Neural cell (in vitro differentiated cells): ENCODE results near the gene TNKS1BP1. TPM values are rescaled to one million over a fixed set of nuclear protein-coding genes. Genes with fewer than 3 reads are reported as not detected.
A peak's percentile ranks its signal among the peaks of the same experiment; 100 is the strongest.
"Not testable (repeated sequence)": the region's sequence is repeated elsewhere in the genome, so short reads cannot be mapped to it uniquely, and the experiment has no call there.

Source experiments
- H2AFZ ChIP-seq: fragments of 200-600, 300-800 bp; sonication (generic), shearing (Covaris generic); 2 replicates; pipeline ENCODE4 v1.6.0; 2014; ENCODE audit warnings: low read depth, mild to moderate bottlenecking, antibody characterized with exemption, low read length, moderate library complexity
- H3F3A ChIP-seq: fragments of 200-600 bp; shearing (Covaris generic); 2 replicates; pipeline ENCODE4 v1.6.1; 2016; ENCODE audit warnings: mild to moderate bottlenecking, moderate library complexity, mixed read lengths, antibody characterized with exemption, low read length; ENCODE audit not compliant: insufficient read depth, poor library complexity, severe bottlenecking
- H3K27ac ChIP-seq: fragments of 200-600, 300-800 bp; sonication (generic), shearing (Covaris generic); 2 replicates; pipeline ENCODE4 v1.5.1; 2014; ENCODE audit warnings: mild to moderate bottlenecking, low read length, moderate library complexity
- H3K27me3 ChIP-seq: fragments of 300-800, 200-600 bp; sonication (generic), shearing (Covaris generic); 2 replicates; pipeline ENCODE4 v1.6.0; 2014; ENCODE audit warnings: mild to moderate bottlenecking, low read depth, low read length, moderate library complexity; ENCODE audit not compliant: insufficient read depth
- H3K36me3 ChIP-seq: fragments of 300-800, 200-600 bp; sonication (generic), shearing (Covaris generic); 2 replicates; pipeline ENCODE4 v1.5.1; 2014; ENCODE audit warnings: mild to moderate bottlenecking, antibody characterized with exemption, low read length, moderate library complexity; ENCODE audit not compliant: insufficient read depth
- H3K4me2 ChIP-seq: fragments of 300-800, 200-600 bp; sonication (generic), shearing (Covaris generic); 2 replicates; pipeline ENCODE4 v1.6.0; 2014; ENCODE audit warnings: mild to moderate bottlenecking, low read length
- H3K4me3 ChIP-seq: fragments of 300-800, 200-600 bp; sonication (generic), shearing (Covaris generic); 2 replicates; pipeline ENCODE4 v1.5.1; 2014; ENCODE audit warnings: mild to moderate bottlenecking, low read length, moderate library complexity
- H3K79me2 ChIP-seq: fragments of 200-600 bp; shearing (Covaris generic); replicated peaks from 2 replicates; pipeline ENCODE4 v1.6.0; 2014; ENCODE audit warnings: mild to moderate bottlenecking, low read length, moderate library complexity; ENCODE audit not compliant: insufficient read depth
- H3K9ac ChIP-seq: fragments of 300-800, 200-600 bp; sonication (generic), shearing (Covaris generic); 2 replicates; pipeline ENCODE4 v1.6.1; 2016; ENCODE audit warnings: mild to moderate bottlenecking, low read length, mixed read lengths
- H3K9me2 ChIP-seq: fragments of 200-600 bp; shearing (Covaris generic); 2 replicates; pipeline ENCODE4 v1.6.1; 2016; ENCODE audit warnings: mild to moderate bottlenecking, low read length, mixed read lengths; ENCODE audit not compliant: insufficient read depth
- H3K9me3 ChIP-seq: fragments of 200-600, 300-800 bp; sonication (generic), shearing (Covaris generic); 2 replicates; pipeline ENCODE4 v1.6.1; 2016; ENCODE audit warnings: mild to moderate bottlenecking, mixed run types, low read length, moderate library complexity, mixed read lengths
- H4K20me1 ChIP-seq: fragments of 200-600 bp; shearing (Covaris generic); 2 replicates; pipeline ENCODE4 v1.6.1; 2016; ENCODE audit warnings: mild to moderate bottlenecking, mixed run types; ENCODE audit not compliant: insufficient read depth
- CTCF ChIP-seq: fragments of 450-650 bp; IDR thresholded peaks from 2 replicates; pipeline ENCODE4 v1.5.1; 2014; ENCODE audit warnings: antibody characterized with exemption, mild to moderate bottlenecking, moderate library complexity; ENCODE audit not compliant: poor library complexity, severe bottlenecking
- EP300 ChIP-seq: fragments of 450-650 bp; conservative IDR thresholded peaks from 2 replicates; pipeline ENCODE4 v1.6.1; 2014; ENCODE audit warnings: antibody characterized with exemption, mild to moderate bottlenecking, moderate library complexity; ENCODE audit not compliant: poor library complexity, severe bottlenecking
- EZH2 ChIP-seq: fragments of 200-600, 300-800 bp; shearing (Covaris generic), sonication (generic); IDR thresholded peaks from 2 replicates; pipeline ENCODE4 v1.6.1; 2014; ENCODE audit warnings: antibody characterized with exemption, low read length, borderline replicate concordance, mild to moderate bottlenecking; ENCODE audit not compliant: insufficient read depth, poor library complexity, severe bottlenecking
- MXI1 ChIP-seq: fragments of 450-650 bp; conservative IDR thresholded peaks from 2 replicates; pipeline ENCODE4 v1.6.1; 2014; ENCODE audit warnings: antibody characterized with exemption, mild to moderate bottlenecking; ENCODE audit not compliant: poor library complexity, severe bottlenecking
- POLR2AphosphoS5 ChIP-seq: IDR thresholded peaks from 2 replicates; pipeline ENCODE4 v1.6.1; 2012
- RAD21 ChIP-seq: fragments of 450-650 bp; conservative IDR thresholded peaks from 2 replicates; pipeline ENCODE4 v1.6.1; 2014; ENCODE audit warnings: antibody characterized with exemption, mild to moderate bottlenecking, moderate library complexity
- SMC3 ChIP-seq: fragments of 450-650 bp; conservative IDR thresholded peaks from 2 replicates; pipeline ENCODE4 v1.6.1; 2014; ENCODE audit warnings: antibody characterized with exemption, mild to moderate bottlenecking, moderate library complexity; ENCODE audit not compliant: poor library complexity
- TAF1 ChIP-seq: IDR thresholded peaks from 2 replicates; pipeline ENCODE4 v1.6.1; 2012; ENCODE audit warnings: low read depth
- polyA plus RNA-seq: library from polyadenylated mRNA; depleted of rRNA; stranded (reverse); fragments of >200 nt; gene quantifications from 2 replicates; pipeline ENCODE4 v1.2.3, GENCODE V29; 2014
- TF ChIP-seq, protein P1 (sequence below): IDR thresholded peaks from 2 replicates; pipeline ENCODE4 v1.6.1; 2012; ENCODE audit warnings: borderline replicate concordance

TNKS1BP1 gene
- polyA plus RNA-seq, 1 donor from 2014 or later, result 8.9 TPM

DNA sequence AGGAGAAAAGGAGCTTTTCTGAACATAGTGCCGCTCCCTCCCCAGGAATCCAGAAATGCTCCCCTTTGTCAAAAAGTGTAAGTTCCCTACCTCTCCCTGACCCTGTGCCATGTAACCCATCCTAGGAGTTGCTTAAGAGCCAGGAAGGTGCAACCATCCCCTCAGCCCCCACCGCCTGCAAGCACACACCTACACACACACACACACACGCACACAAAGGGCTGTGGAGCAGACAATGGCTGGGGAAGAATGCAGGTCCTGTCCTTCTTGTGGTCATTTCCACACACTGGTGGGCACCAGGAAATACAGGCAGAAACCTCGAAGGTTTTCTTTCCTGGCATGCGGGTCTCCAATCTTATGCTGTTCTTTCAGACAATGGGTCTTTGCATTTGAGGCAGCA is 14.6 kb upstream of the TNKS1BP1 start:
- Histone ChIP-seq H3K79me2 (peaks cover 7% of the 10 kb centered on the region), H3K9ac (peak overlapping the region; percentile 16), H3K27ac (no peak overlapping the region), H2AFZ (no peak overlapping the region), H3K36me3 (no peaks in the 10 kb centered on the region), H3K4me2 (no peak overlapping the region), H4K20me1 (no peaks in the 10 kb centered on the region), H3K9me3 (no peaks in the 10 kb centered on the region), H3F3A (peaks cover 4% of the 10 kb centered on the region), H3K4me3 (no peak overlapping the region), H3K9me2 (no peaks in the 10 kb centered on the region), H3K27me3 (no peaks in the 10 kb centered on the region)
- TF ChIP-seq RAD21, result no peak
- no peak for TF ChIP-seq EZH2
- no peak for TF ChIP-seq TAF1
- no peak for TF ChIP-seq SMC3
- TF ChIP-seq, protein P1, sequence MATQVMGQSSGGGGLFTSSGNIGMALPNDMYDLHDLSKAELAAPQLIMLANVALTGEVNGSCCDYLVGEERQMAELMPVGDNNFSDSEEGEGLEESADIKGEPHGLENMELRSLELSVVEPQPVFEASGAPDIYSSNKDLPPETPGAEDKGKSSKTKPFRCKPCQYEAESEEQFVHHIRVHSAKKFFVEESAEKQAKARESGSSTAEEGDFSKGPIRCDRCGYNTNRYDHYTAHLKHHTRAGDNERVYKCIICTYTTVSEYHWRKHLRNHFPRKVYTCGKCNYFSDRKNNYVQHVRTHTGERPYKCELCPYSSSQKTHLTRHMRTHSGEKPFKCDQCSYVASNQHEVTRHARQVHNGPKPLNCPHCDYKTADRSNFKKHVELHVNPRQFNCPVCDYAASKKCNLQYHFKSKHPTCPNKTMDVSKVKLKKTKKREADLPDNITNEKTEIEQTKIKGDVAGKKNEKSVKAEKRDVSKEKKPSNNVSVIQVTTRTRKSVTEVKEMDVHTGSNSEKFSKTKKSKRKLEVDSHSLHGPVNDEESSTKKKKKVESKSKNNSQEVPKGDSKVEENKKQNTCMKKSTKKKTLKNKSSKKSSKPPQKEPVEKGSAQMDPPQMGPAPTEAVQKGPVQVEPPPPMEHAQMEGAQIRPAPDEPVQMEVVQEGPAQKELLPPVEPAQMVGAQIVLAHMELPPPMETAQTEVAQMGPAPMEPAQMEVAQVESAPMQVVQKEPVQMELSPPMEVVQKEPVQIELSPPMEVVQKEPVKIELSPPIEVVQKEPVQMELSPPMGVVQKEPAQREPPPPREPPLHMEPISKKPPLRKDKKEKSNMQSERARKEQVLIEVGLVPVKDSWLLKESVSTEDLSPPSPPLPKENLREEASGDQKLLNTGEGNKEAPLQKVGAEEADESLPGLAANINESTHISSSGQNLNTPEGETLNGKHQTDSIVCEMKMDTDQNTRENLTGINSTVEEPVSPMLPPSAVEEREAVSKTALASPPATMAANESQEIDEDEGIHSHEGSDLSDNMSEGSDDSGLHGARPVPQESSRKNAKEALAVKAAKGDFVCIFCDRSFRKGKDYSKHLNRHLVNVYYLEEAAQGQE, result no peak
- TF ChIP-seq EP300, result no peak
- no peak for TF ChIP-seq MXI1
- no peak for TF ChIP-seq CTCF
- no peak for TF ChIP-seq POLR2AphosphoS5

- H3K4me2 ChIP-seq, result no peak within 1 kb of the TSS
- H3F3A ChIP-seq, result peaks cover 4% of the 10 kb centered on the region
- H4K20me1 ChIP-seq, result no peaks in the 10 kb centered on the region
- no peaks in the 10 kb centered on the region for H3K27me3 ChIP-seq
- H3K36me3 ChIP-seq, result no peaks in the 10 kb centered on the region
- peak within 1 kb of the TSS; percentile 16 for H3K9ac ChIP-seq
- H3K9me3 ChIP-seq, result no peaks in the 10 kb centered on the region
- H2AFZ ChIP-seq, result no peak within 1 kb of the TSS
- H3K9me2 ChIP-seq, result no peaks in the 10 kb centered on the region
- H3K4me3 ChIP-seq, result no peak within 1 kb of the TSS
- TF ChIP-seq CTCF (no peak), POLR2AphosphoS5 (no peak), EZH2 (no peak), SMC3 (no peak), EP300 (no peak), RAD21 (no peak), MXI1 (no peak), TAF1 (no peak)
- TF ChIP-seq, protein P1, result no peak
- H3K27ac ChIP-seq, result no peak within 1 kb of the TSS
- peaks cover 19% of the 10 kb centered on the region for H3K79me2 ChIP-seq
Measured at GRCh38 chr11:57338142-57338541, 13.4 kb upstream of the TNKS1BP1 start, which contains the start of gene P2RX3. Gene P2RX3 (plus strand): TSS chr11:57338352. CDS start chr11:57338551, 199 bp downstream.

GRCh38 chr11:57336856-57337255 is 12.1 kb upstream of the TNKS1BP1 start:
- not testable (repeated sequence) for H3K27me3 ChIP-seq, H3K9me3 ChIP-seq, H3K4me2 ChIP-seq, H3K9ac ChIP-seq, H3K36me3 ChIP-seq, H3K4me3 ChIP-seq, H3F3A ChIP-seq, H3K27ac ChIP-seq, H2AFZ ChIP-seq, H3K9me2 ChIP-seq, H4K20me1 ChIP-seq
- peaks cover 22% of the 10 kb centered on the region for H3K79me2 ChIP-seq
